ENCODE results near the gene DST.

The DST gene

DNA sequence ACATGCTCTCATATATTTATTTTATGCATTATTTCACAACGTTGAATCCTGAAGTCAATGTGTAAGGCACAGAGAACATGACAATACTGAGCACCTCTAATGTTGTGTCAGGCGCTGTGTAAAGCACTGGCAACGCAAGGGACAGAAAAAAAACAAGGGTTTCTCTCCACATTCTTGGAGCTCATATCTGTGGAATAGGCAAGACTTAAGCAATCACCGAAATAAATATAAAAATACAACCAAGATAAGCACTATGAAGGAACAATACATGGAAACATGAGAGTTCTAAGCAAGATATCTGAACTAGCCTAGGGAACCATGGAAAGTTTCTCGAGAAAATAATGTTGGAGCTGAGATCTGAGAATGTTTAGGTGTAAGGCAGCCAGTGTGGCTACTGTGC lies 1.7 kb upstream of the DST start:
- TF ChIP-seq CTCF (IDR thresholded peaks at IDR 0.05; ENCODE audit: insufficient read depth, missing control alignments): no peak

DNA sequence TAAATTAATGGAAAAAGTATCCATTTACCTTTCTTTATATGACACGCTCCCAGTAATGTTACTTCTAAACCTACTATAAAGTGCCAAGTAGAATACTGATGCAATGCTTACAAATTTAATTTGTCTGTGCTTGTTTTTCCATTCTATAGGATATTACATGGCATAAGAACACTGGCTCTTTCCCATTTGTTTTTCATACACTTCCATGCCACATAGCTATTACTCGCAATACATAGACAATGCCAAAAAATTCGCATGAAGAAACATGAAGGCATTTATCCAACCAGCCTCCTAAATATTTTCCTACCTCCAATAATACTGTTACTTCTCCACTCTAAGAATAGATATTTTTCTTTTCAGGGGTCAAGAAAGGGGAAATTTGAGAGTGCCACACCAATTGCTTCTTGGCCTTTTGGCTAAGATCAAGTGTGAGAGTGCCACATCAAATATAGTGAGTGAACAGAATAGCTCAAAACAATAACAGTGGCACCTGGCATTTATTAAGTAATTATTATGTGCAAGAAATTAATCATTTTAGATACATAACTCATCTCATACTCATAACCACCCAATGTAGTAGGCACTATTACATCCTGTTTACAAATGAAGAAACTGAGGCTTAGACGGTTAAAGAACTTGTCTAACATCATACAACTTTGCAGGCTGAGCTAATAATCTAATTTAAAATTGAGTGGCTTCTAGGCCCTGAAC lies 845 bp upstream of the DST start:
- DNase-seq (ENCODE audit: insufficient read length, low spot score): no peak
- no peak for TF ChIP-seq CTCF (IDR thresholded peaks at IDR 0.05; ENCODE audit: insufficient read depth, missing control alignments)
- no peak for FAIRE-seq

More for the DNA sequence above, 1.7 kb upstream of the DST start:
- DNase-seq (ENCODE audit: insufficient read length, low spot score) (no peak), FAIRE-seq (no peak)

- no peak for FAIRE-seq
- DNase-seq (ENCODE audit: insufficient read length, low spot score): no peak
- TF ChIP-seq CTCF (IDR thresholded peaks at IDR 0.05; ENCODE audit: insufficient read depth, missing control alignments): no peak
These were observed 2.3 kb downstream of the DST start for GRCh38 chr6:56640374-56640773.

- TF ChIP-seq CTCF (IDR thresholded peaks at IDR 0.05; ENCODE audit: insufficient read depth, missing control alignments): no peak
- no peak for FAIRE-seq
These were observed 3.9 kb downstream of the DST start for GRCh38 chr6:56638760-56639159.

DNA sequence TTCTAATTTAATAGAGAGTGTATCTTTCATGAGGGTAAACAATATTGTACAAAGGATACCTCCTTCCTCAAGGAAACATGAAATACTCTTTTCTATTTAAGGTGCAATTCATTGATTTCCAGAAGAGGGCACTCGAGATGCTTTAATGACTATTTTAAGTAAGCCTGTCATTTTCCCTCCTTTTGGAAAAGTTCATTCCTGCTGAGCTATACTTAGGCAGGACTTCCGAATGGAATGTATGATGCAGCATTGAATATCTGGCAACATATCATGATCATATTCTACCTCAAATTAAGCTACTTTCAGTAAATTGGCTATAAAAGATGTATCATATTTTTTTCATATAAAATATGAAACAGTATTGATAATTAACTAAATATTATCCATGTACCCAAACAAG lies 5.0 kb downstream of the DST start:
- peak; percentile 84 for TF ChIP-seq CTCF (IDR thresholded peaks at IDR 0.05; ENCODE audit: insufficient read depth, missing control alignments)
- DNase-seq (ENCODE audit: insufficient read length, low spot score) (no peak), FAIRE-seq (peak; percentile 46)

More at GRCh38 chr6:56638760-56639159, 3.9 kb downstream of the DST start:
- no peak for DNase-seq (ENCODE audit: insufficient read length, low spot score)

GRCh38 chr6:56628105-56628504 lies 14.6 kb downstream of the DST start:
- no peak for FAIRE-seq
- no peak for DNase-seq (ENCODE audit: insufficient read length, low spot score)
- no peak for TF ChIP-seq CTCF (IDR thresholded peaks at IDR 0.05; ENCODE audit: insufficient read depth, missing control alignments)

DNA sequence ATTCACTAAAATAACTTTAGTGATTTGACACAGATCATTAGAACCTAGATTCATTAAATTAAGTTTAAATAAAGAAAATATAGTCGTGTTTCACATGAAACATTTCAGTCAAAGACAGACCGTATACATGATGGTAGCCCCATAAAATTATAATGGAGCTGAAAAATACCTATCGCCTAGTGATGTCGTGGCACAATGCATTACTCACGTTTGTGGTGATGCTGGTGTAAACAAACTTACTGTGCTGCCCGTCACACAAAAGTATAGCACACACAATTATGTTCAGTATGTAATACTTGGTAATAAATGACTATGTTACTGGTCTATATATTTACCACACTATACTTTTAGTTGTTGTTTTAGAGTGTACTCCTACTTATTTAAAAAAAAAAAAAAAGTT lies 17.3 kb downstream of the DST start:
- FAIRE-seq (no peak), DNase-seq (ENCODE audit: insufficient read length, low spot score) (no peak)
- no peak for TF ChIP-seq CTCF (IDR thresholded peaks at IDR 0.05; ENCODE audit: insufficient read depth, missing control alignments)

Data from D721Med (cell line).